ENCODE measurements around the gene PHLPP2.

The PHLPP2 gene

DNA sequence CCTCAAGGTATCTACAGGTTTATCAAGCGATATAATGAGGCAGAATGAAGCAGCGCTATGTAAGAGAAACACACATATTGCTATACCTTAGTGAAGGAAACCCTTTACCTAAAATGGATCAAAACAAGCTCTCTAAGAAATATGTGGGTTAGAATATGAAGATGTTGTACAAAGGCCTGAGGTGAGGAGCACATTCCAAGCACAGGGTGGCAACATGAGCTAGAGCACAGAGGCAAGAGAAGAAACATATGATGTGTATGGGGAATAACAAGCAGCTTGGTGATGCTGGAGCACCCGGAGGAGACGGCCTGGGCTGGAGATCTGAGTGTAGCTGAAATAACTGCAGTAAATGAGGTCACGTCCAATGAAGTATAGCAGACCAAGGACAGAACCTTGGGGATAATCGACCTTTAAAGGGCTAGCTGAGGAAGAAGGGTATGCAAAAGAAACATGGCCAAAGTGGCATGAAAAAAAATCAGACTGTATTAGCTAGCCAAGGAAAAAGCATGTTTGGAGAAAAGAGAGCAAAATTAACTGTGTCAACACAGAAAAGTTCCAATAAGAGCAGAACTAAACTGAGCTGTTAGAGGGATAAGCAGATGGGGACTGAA lies 54.5 kb downstream of the PHLPP2 start:
- no peak for DNase-seq

- DNase-seq, result no peak
These were observed 57.4 kb downstream of the PHLPP2 start for GRCh38 chr16:71666928-71667707.

GRCh38 chr16:71666264-71666663 lies 58.2 kb downstream of the PHLPP2 start:
- no peak for DNase-seq

GRCh38 chr16:71659471-71659870 lies 65.0 kb downstream of the PHLPP2 start:
- no peak for DNase-seq

DNA sequence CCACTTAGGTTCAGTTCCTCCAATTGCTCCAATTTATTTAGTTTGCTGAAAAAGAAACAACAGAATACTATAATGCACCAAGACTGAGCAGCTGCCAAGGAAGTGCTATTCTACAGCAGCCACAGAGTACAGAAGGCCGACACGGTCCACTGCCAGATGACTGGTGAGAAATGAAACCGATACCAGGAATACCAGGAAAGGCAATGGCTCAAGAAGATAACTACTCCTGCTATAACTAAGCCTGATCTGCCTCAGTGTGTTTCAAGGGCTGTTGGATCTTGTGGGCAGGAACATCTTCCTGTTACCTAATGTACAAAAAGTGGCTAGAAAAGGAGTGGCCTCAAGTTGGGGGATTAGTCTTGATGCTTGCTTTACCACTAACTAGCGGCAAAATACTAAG lies 65.7 kb downstream of the PHLPP2 start:
- no peak for DNase-seq

DNA sequence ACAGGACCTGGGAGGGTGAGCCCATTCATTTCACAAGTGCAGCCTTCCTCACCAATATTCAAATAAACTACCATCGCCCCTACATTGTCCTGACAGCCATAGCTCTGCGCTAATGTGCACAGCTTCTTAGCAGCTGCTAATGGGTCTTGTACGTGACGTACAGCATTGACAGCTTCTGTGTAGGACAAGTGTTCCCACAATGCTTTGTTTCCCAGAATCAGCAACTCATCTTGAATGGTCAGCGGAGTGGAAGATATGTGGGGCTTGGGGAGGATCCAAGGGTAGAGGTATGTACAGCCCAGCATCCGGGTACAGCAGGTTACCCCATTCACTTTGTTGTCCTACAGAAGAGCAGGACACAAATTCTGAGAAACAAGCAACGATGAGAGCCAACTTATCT lies 74.8 kb downstream of the PHLPP2 start:
- DNase-seq, result no peak

GRCh38 chr16:71648921-71649320 lies 75.6 kb downstream of the PHLPP2 start:
- no peak for DNase-seq

GRCh38 chr16:71648162-71648561 lies 76.3 kb downstream of the PHLPP2 start:
- no peak for DNase-seq

GRCh38 chr16:71647391-71647790 lies 77.1 kb downstream of the PHLPP2 start:
- DNase-seq, result no peak

DNA sequence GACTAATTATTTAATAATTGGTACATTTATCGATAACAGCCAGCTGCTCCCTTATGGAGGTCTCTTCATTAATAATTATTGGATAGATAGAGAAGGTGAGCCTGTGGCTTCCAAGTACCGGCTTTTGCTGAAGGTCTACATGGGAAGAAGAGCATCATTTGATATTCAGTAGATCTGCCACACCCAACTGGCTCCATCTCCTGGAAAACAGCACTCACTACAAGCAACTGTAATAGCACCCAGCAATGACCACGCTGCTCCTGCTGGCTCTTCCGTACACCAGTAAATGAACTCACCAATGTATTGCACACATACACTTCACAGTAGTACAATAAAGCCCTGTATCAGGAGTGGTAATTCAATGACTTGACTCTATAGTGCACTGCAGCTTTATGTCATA lies 79.1 kb downstream of the PHLPP2 start:
- DNase-seq, result no peak

DNA sequence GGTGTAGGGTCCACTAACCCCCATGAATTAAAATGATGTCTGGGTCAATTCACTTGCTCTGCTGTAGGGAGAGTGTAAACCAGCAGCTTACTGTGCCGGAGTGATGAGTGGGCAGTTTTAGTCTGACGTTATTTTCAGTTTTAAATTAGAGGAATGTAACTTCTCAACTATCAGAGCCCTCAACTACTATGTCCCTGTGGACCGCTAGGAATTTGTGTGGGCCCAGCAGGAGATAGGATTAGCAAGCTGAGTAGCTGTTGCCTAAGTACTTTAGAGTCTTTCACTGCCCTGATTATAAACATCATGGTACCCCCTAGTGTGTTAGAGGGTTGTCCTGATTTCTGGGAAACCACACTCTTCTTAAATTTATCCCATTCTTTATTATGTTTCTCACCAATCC lies 87.1 kb downstream of the PHLPP2 start:
- no peak for DNase-seq

GRCh38 chr16:71635632-71636031 lies 88.9 kb downstream of the PHLPP2 start:
- DNase-seq, result no peak

GRCh38 chr16:71631776-71632175 lies 92.7 kb downstream of the PHLPP2 start:
- DNase-seq, result no peak

GRCh38 chr16:71630808-71631207 lies 93.7 kb downstream of the PHLPP2 start:
- DNase-seq, result no peak

- no peak for DNase-seq
These were observed 95.1 kb downstream of the PHLPP2 start for GRCh38 chr16:71629278-71630016.

GRCh38 chr16:71628810-71629209 lies 95.7 kb downstream of the PHLPP2 start:
- no peak for DNase-seq

DNA sequence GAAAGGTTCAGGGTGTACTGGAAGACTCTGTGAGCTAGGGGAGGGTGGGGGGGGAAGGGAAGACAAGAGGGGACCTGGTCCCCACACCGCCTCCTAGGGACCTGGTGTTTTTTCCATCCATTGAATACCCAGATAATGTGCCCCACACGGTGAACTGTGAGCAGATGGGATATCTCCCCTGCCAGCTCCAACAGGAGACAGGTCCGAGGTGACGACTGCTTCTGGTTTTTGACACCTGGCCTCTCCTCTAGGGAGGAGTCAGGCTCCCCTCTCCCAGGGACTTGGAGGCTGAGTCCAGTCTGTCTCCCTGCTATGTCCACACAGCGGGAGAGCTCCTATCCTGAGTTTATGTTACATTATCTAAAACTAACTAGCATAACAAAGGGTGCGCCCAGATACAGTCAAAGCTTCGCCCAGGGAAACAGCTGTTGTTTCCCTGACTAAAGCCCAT lies 96.7 kb downstream of the PHLPP2 start:
- no peak for DNase-seq

GRCh38 chr16:71626858-71627213 lies 97.7 kb downstream of the PHLPP2 start:
- DNase-seq, result no peak

DNA sequence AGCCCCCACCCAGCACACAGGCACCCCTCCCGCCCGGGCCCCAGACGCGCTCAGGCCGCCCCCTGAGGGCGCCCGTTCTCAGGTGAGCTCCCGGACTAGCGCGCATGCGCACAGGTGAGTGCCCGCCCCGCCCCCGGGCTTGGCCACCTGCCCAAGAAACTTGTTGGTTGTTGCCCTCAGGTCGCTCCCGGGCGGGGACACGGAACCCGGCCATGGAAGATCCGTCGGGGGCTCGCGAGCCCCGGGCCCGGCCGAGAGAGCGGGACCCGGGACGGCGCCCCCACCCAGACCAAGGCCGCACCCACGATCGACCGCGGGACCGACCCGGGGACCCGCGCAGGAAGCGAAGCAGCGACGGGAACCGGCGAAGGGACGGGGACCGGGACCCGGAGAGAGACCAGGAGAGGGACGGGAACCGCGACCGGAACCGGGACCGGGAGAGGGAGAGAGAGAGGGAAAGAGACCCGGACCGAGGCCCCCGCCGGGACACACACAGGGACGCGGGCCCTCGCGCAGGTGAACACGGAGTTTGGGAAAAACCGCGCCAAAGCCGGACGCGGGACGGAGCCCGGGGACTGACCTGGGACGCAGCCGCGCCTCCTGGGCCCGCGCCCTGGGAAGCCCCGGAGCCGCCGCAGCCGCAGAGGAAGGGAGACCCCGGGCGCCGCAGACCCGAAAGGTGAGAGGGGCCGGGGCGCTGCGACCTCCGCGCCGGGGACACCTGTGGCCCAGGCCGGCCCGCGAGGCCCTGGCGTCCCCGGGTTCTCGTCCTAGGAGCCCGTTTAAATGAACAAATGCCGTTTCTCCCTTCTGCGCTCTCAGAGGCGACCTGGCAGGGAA lies 98.3 kb downstream of the PHLPP2 start, which contains the start of gene MARVELD3:
Gene MARVELD3 (plus strand): TSS at position 167 of the 840 bp plus-strand sequence. CDS start 46 bp downstream, at position 213.
- DNase-seq, result no peak

DNA sequence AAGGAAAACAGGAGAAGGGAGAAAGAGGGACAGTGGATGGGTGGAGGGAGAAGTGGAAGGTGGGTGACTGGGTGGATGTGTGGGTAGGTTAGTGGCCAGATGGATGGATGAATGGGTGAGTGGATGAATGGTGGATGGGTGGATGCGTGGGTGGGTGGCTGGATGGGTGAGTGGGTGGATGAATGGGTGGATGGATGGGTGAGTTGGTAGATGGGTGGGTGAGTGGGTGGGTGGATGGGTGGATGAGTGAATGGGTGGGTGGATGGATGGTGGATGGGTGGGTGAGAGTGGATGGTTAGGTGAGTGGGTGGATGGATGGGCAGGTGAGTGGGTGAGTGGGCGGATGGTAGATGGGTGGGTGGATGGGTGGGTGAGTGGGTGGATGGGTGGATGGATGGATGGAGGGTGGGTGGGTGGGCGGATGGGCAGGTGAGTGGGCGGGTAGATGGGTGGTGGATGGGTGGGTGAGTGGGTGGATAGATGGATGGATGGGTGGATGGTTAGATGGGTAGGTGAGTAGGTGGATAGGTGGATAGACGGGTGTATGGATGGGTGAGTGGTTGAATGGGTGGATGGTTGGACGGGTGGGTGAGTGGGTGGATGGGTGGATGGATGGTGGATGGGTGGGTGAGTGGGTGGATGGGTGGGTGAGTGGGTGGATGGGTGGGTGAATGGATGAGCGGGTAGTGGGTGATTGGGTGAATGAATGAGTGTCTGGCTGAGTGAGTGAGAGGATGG lies 99.2 kb downstream of the PHLPP2 start:
- DNase-seq, result no peak

GRCh38 chr16:71623597-71623996 lies 100.9 kb downstream of the PHLPP2 start:
- no peak for DNase-seq

GRCh38 chr16:71622088-71622487 lies 102.4 kb downstream of the PHLPP2 start:
- DNase-seq, result no peak
